ENCODE data around the gene TSHZ2. TPM values are rescaled to one million over a fixed set of nuclear protein-coding genes. Genes with fewer than 3 reads are reported as not detected.

TSHZ2 gene
- total RNA-seq, 3 donors from 2014 or later, result 8.1 to 19.3 (median 8.4) TPM

GRCh38 chr20:53226826-53227225 is 254.7 kb downstream of the TSHZ2 start:
- Mint-ChIP-seq H3K36me3 (ENCODE audit: insufficient read depth) (no peaks in the 10 kb centered on the region), H3K4me3 (no peak overlapping the region), H3K9me3 (no peaks in the 10 kb centered on the region), H3K4me1 (ENCODE audit: low read depth) (peaks cover 4% of the 10 kb centered on the region), H3K27me3 (ENCODE audit: low read depth) (peaks cover 9% of the 10 kb centered on the region)
- ATAC-seq (no peak), DNase-seq (no peak)

GRCh38 chr20:53227523-53227922 is 255.4 kb downstream of the TSHZ2 start:
- Mint-ChIP-seq H3K9me3 (no peaks in the 10 kb centered on the region), H3K4me1 (ENCODE audit: low read depth) (peaks cover 4% of the 10 kb centered on the region), H3K36me3 (ENCODE audit: insufficient read depth) (no peaks in the 10 kb centered on the region), H3K27me3 (ENCODE audit: low read depth) (peaks cover 9% of the 10 kb centered on the region), H3K4me3 (no peak overlapping the region)
- no peak for DNase-seq
- ATAC-seq, result no peak

- DNase-seq, result no peak
These were observed 258.9 kb downstream of the TSHZ2 start for GRCh38 chr20:53231061-53231460.

GRCh38 chr20:53237461-53237860 is 265.3 kb downstream of the TSHZ2 start:
- Mint-ChIP-seq H3K27me3 (ENCODE audit: low read depth) (no peaks in the 10 kb centered on the region), H3K4me1 (ENCODE audit: low read depth) (no peaks in the 10 kb centered on the region), H3K36me3 (ENCODE audit: insufficient read depth) (peaks cover 9% of the 10 kb centered on the region), H3K9me3 (peaks cover 9% of the 10 kb centered on the region), H3K4me3 (no peak overlapping the region)
- DNase-seq, result no peak
- no peak for ATAC-seq

More at GRCh38 chr20:53231061-53231460, 258.9 kb downstream of the TSHZ2 start:
- H3K9me3 Mint-ChIP-seq, result peaks cover 3% of the 10 kb centered on the region
- H3K36me3 Mint-ChIP-seq (ENCODE audit: insufficient read depth), result peaks cover 5% of the 10 kb centered on the region
- H3K4me3 Mint-ChIP-seq, result no peak overlapping the region
- H3K4me1 Mint-ChIP-seq (ENCODE audit: low read depth), result no peaks in the 10 kb centered on the region
- H3K27me3 Mint-ChIP-seq (ENCODE audit: low read depth), result peaks cover 6% of the 10 kb centered on the region
- ATAC-seq, result no peak

- Mint-ChIP-seq H3K36me3 (ENCODE audit: insufficient read depth) (peaks cover 11% of the 10 kb centered on the region), H3K27me3 (ENCODE audit: low read depth) (peaks cover 3% of the 10 kb centered on the region), H3K9me3 (peaks cover 13% of the 10 kb centered on the region), H3K4me3 (no peak overlapping the region), H3K4me1 (ENCODE audit: low read depth) (peaks cover 4% of the 10 kb centered on the region)
- ATAC-seq (no peak), DNase-seq (no peak)
These were observed 266.0 kb downstream of the TSHZ2 start for GRCh38 chr20:53238121-53238660.

GRCh38 chr20:53243152-53243551 is 271.0 kb downstream of the TSHZ2 start:
- Mint-ChIP-seq H3K9me3 (peaks cover 4% of the 10 kb centered on the region), H3K4me3 (no peak overlapping the region), H3K4me1 (ENCODE audit: low read depth) (peaks cover 4% of the 10 kb centered on the region), H3K27me3 (ENCODE audit: low read depth) (peaks cover 3% of the 10 kb centered on the region), H3K36me3 (ENCODE audit: insufficient read depth) (peaks cover 2% of the 10 kb centered on the region)
- DNase-seq (no peak), ATAC-seq (no peak)

- ATAC-seq, result no peak
- Mint-ChIP-seq H3K4me1 (ENCODE audit: low read depth) (peaks cover 4% of the 10 kb centered on the region), H3K9me3 (peaks cover 4% of the 10 kb centered on the region), H3K4me3 (no peak overlapping the region), H3K27me3 (ENCODE audit: low read depth) (peaks cover 3% of the 10 kb centered on the region), H3K36me3 (ENCODE audit: insufficient read depth) (peaks cover 2% of the 10 kb centered on the region)
- no peak for DNase-seq
These were observed 272.6 kb downstream of the TSHZ2 start for GRCh38 chr20:53244711-53245110.

- H3K36me3 Mint-ChIP-seq (ENCODE audit: insufficient read depth), result peaks cover 2% of the 10 kb centered on the region
- peaks cover 4% of the 10 kb centered on the region for H3K4me1 Mint-ChIP-seq (ENCODE audit: low read depth)
- H3K4me3 Mint-ChIP-seq, result no peak overlapping the region
- H3K27me3 Mint-ChIP-seq (ENCODE audit: low read depth), result peaks cover 3% of the 10 kb centered on the region
- no peak for DNase-seq
- no peak for ATAC-seq
- H3K9me3 Mint-ChIP-seq, result peaks cover 4% of the 10 kb centered on the region
These were observed 273.4 kb downstream of the TSHZ2 start for GRCh38 chr20:53245574-53245973.

- H3K36me3 Mint-ChIP-seq (ENCODE audit: insufficient read depth), result peaks cover 2% of the 10 kb centered on the region
- peaks cover 4% of the 10 kb centered on the region for H3K9me3 Mint-ChIP-seq
- peaks cover 4% of the 10 kb centered on the region for H3K4me1 Mint-ChIP-seq (ENCODE audit: low read depth)
- H3K4me3 Mint-ChIP-seq, result no peak overlapping the region
- peaks cover 3% of the 10 kb centered on the region for H3K27me3 Mint-ChIP-seq (ENCODE audit: low read depth)
- no peak for DNase-seq
- no peak for ATAC-seq
These were observed 275.4 kb downstream of the TSHZ2 start for GRCh38 chr20:53247468-53248103.

GRCh38 chr20:53250456-53250855 is 278.3 kb downstream of the TSHZ2 start:
- Mint-ChIP-seq H3K4me3 (no peak overlapping the region), H3K9me3 (no peaks in the 10 kb centered on the region), H3K36me3 (ENCODE audit: insufficient read depth) (peaks cover 11% of the 10 kb centered on the region), H3K4me1 (ENCODE audit: low read depth) (no peaks in the 10 kb centered on the region), H3K27me3 (ENCODE audit: low read depth) (no peaks in the 10 kb centered on the region)
- ATAC-seq (no peak), DNase-seq (no peak)

- ATAC-seq (no peak), DNase-seq (no peak)
- peaks cover 17% of the 10 kb centered on the region for H3K36me3 Mint-ChIP-seq (ENCODE audit: insufficient read depth)
- H3K27me3 Mint-ChIP-seq (ENCODE audit: low read depth), result no peaks in the 10 kb centered on the region
- no peaks in the 10 kb centered on the region for H3K9me3 Mint-ChIP-seq
- no peak overlapping the region for H3K4me3 Mint-ChIP-seq
- no peaks in the 10 kb centered on the region for H3K4me1 Mint-ChIP-seq (ENCODE audit: low read depth)
These were observed 279.8 kb downstream of the TSHZ2 start for GRCh38 chr20:53252002-53252401.

- no peaks in the 10 kb centered on the region for H3K9me3 Mint-ChIP-seq
- no peaks in the 10 kb centered on the region for H3K4me1 Mint-ChIP-seq (ENCODE audit: low read depth)
- H3K36me3 Mint-ChIP-seq (ENCODE audit: insufficient read depth), result peaks cover 21% of the 10 kb centered on the region
- ATAC-seq (no peak), DNase-seq (no peak)
- no peaks in the 10 kb centered on the region for H3K27me3 Mint-ChIP-seq (ENCODE audit: low read depth)
- no peak overlapping the region for H3K4me3 Mint-ChIP-seq
These were observed 281.5 kb downstream of the TSHZ2 start for GRCh38 chr20:53253668-53254067.

GRCh38 chr20:53255102-53255710 is 283.0 kb downstream of the TSHZ2 start:
- Mint-ChIP-seq H3K27me3 (ENCODE audit: low read depth) (no peaks in the 10 kb centered on the region), H3K4me3 (no peak overlapping the region), H3K9me3 (no peaks in the 10 kb centered on the region), H3K36me3 (ENCODE audit: insufficient read depth) (peaks cover 22% of the 10 kb centered on the region), H3K4me1 (ENCODE audit: low read depth) (no peaks in the 10 kb centered on the region)
- ATAC-seq, result peak; percentile 14 to 52
- DNase-seq, result no peak

GRCh38 chr20:53258741-53259140 is 286.6 kb downstream of the TSHZ2 start:
- no peaks in the 10 kb centered on the region for H3K4me1 Mint-ChIP-seq (ENCODE audit: low read depth)
- H3K9me3 Mint-ChIP-seq, result no peaks in the 10 kb centered on the region
- H3K4me3 Mint-ChIP-seq, result no peak overlapping the region
- peaks cover 20% of the 10 kb centered on the region for H3K36me3 Mint-ChIP-seq (ENCODE audit: insufficient read depth)
- H3K27me3 Mint-ChIP-seq (ENCODE audit: low read depth), result no peaks in the 10 kb centered on the region
- DNase-seq, result no peak
- no peak for ATAC-seq

- no peaks in the 10 kb centered on the region for H3K9me3 Mint-ChIP-seq
- DNase-seq, result no peak
- H3K4me3 Mint-ChIP-seq, result no peak overlapping the region
- no peak for ATAC-seq
- peaks cover 3% of the 10 kb centered on the region for H3K27me3 Mint-ChIP-seq (ENCODE audit: low read depth)
- H3K36me3 Mint-ChIP-seq (ENCODE audit: insufficient read depth), result peaks cover 11% of the 10 kb centered on the region
- H3K4me1 Mint-ChIP-seq (ENCODE audit: low read depth), result no peaks in the 10 kb centered on the region
These were observed 288.0 kb downstream of the TSHZ2 start for GRCh38 chr20:53260168-53260567.
